ENCODE results near the gene FGL2.
"Not testable (repeated sequence)": the region's sequence is repeated elsewhere in the genome, so short reads cannot be mapped to it uniquely, and the experiment has no call there.

Gene FGL2

GRCh38 chr7:77154917-77155464 lies 44.6 kb downstream of the FGL2 start:
- DNase-seq = not testable (repeated sequence)

- not testable (repeated sequence) for DNase-seq
Observed at GRCh38 chr7:77152232-77152631, 47.4 kb downstream of the FGL2 start.

Measured in activated CD8-positive, alpha-beta memory T cell treated with anti-CD3 and anti-CD28 coated beads, Interleukin-2, amount 50 U/mL, for 48 hours (primary cell).